SU-DHL-6 (cell line): ENCODE results near the gene P2RY1.

Source experiments
- EZH2phosphoT487 ChIP-seq: fragments of 200-600 bp; sonication (generic), shearing (Covaris generic); conservative IDR thresholded peaks from 2 replicates; pipeline ENCODE4 v1.6.1; 2018; ENCODE audit warnings: mild to moderate bottlenecking, antibody characterized with exemption, low read length, moderate library complexity, mixed read lengths
- TF ChIP-seq, protein P1 (sequence below): fragments of 200-600 bp; sonication (generic); IDR thresholded peaks from one replicate; pipeline ENCODE4 v1.5.1; 2017; ENCODE audit warnings: antibody characterized with exemption, mild to moderate bottlenecking, low read length, moderate library complexity; ENCODE audit not compliant: insufficient read depth, poor library complexity, severe bottlenecking

DNA sequence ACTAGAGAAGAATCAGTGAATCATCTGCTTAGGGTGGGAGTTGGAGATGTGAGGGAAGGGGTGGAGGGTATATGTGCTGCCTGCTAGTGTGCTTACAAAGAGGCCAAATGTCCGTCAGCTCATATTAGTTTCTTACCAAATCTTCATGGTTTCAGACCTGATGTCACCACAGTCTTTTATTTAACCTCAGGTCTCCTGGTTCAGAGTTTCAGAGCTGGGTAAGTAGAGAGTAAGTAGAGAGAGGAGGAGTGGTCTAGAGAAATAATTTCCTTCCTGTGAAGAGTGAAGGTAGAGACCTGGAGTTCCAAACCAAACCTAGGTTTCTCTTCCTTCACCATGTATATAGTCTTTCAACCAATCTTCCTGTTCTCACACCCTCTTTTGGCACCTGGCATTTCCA lies 17.5 kb upstream of the P2RY1 start:
- TF ChIP-seq, protein P1, sequence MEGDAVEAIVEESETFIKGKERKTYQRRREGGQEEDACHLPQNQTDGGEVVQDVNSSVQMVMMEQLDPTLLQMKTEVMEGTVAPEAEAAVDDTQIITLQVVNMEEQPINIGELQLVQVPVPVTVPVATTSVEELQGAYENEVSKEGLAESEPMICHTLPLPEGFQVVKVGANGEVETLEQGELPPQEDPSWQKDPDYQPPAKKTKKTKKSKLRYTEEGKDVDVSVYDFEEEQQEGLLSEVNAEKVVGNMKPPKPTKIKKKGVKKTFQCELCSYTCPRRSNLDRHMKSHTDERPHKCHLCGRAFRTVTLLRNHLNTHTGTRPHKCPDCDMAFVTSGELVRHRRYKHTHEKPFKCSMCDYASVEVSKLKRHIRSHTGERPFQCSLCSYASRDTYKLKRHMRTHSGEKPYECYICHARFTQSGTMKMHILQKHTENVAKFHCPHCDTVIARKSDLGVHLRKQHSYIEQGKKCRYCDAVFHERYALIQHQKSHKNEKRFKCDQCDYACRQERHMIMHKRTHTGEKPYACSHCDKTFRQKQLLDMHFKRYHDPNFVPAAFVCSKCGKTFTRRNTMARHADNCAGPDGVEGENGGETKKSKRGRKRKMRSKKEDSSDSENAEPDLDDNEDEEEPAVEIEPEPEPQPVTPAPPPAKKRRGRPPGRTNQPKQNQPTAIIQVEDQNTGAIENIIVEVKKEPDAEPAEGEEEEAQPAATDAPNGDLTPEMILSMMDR, result no peak
- no peak for TF ChIP-seq EZH2phosphoT487
